ENCODE results near the gene ASIC1. TPM values are rescaled to one million over a fixed set of nuclear protein-coding genes. Genes with fewer than 3 reads are reported as not detected.

ASIC1 gene
- total RNA-seq, 6 experiments from 2014 or later = 0.07 to 0.19 (median 0.15) TPM; not detected in 2

DNA sequence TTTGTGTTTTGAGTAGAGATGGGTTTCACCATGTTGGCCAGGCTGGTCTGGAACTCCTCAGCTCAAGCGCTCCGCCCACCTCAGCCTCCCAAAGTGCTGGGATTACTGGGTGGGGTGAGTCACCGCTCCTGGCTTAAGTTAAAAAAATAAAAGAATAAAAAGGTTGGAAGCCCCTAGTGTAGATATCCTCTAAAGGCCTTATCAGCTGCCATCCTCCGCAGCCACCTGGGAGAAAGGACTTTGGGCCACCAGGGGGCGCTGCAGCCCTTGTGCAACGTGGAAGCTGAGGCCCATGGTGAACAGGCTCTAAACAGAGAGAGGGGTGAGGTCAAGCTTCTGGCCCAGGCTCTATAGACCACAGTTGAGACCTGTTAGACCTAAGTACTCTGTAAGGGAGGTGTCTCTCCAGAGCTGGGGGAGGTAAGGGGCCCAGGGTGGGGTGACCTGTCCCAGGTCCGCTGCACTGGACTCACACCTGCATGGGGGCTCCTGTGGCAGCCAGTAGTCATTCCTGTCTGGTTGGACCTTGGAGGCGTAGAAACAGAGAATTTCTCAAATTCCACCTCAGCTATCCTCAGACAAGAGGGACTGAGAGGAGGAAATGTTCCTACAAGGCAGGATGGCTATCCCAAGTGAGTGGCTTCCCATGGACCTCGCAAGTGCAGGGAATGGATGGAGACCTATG is 18.1 kb upstream of the ASIC1 start:
- 23% methylated on average over 6 of the region's 9 CpGs for WGBS (ENCODE audit: insufficient coverage, low coverage, low lambda C conversion rate, missing lambda C conversion rate)
- no peaks in the 10 kb centered on the region for H3K27me3 ChIP-seq
- H3K4me1 ChIP-seq = no peaks in the 10 kb centered on the region
- peak; percentile 79 to 83 (median 82) for DNase-seq
- no peak overlapping the region for H3K27ac ChIP-seq
- TF ChIP-seq POLR2A (IDR thresholded peaks at IDR 0.05) = no peak
- TF ChIP-seq, protein P1, sequence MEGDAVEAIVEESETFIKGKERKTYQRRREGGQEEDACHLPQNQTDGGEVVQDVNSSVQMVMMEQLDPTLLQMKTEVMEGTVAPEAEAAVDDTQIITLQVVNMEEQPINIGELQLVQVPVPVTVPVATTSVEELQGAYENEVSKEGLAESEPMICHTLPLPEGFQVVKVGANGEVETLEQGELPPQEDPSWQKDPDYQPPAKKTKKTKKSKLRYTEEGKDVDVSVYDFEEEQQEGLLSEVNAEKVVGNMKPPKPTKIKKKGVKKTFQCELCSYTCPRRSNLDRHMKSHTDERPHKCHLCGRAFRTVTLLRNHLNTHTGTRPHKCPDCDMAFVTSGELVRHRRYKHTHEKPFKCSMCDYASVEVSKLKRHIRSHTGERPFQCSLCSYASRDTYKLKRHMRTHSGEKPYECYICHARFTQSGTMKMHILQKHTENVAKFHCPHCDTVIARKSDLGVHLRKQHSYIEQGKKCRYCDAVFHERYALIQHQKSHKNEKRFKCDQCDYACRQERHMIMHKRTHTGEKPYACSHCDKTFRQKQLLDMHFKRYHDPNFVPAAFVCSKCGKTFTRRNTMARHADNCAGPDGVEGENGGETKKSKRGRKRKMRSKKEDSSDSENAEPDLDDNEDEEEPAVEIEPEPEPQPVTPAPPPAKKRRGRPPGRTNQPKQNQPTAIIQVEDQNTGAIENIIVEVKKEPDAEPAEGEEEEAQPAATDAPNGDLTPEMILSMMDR (IDR thresholded peaks at IDR 0.05) = peak; percentile 74 to 93 (median 86)
- no peaks in the 10 kb centered on the region for H3K36me3 ChIP-seq
- peak; percentile 83 to 91 (median 86) for ATAC-seq
- intact Hi-C loops (cut with DNase I) = no loop called here
- no peaks in the 10 kb centered on the region for H3K9me3 ChIP-seq
- H3K4me3 ChIP-seq = no peak overlapping the region

DNA sequence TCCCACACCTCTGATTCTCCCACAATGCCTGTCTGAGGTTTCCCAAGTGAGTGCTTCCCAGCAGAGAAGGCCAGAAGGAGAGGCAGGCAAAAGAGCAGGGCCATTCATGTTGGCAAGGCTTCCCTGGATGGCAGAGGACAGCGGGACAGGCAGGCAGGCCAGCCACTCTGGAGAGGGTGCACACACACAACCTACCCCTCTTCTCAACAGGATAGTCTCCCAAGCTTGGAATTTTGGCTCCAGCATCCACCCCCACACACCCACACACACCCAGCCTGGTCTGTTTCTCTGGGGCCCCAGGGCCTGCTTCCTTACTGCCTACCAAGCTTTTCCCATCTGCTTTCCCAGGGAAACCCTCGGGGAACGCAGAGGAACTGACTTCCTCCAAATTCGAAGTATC is 16.7 kb upstream of the ASIC1 start:
- DNase-seq (no peak), ATAC-seq (no peak)
- no peak overlapping the region for H3K27ac ChIP-seq
- no peaks in the 10 kb centered on the region for H3K36me3 ChIP-seq
- TF ChIP-seq POLR2A (IDR thresholded peaks at IDR 0.05) = no peak
- TF ChIP-seq, protein P1 (IDR thresholded peaks at IDR 0.05) = no peak
- no peaks in the 10 kb centered on the region for H3K9me3 ChIP-seq
- intact Hi-C loops (cut with DNase I) = no loop called here
- no peak overlapping the region for H3K4me3 ChIP-seq
- no peaks in the 10 kb centered on the region for H3K27me3 ChIP-seq
- H3K4me1 ChIP-seq = no peaks in the 10 kb centered on the region
- 77% methylated on average over 3 of the region's 4 CpGs for WGBS (ENCODE audit: insufficient coverage, low coverage, low lambda C conversion rate, missing lambda C conversion rate)

DNA sequence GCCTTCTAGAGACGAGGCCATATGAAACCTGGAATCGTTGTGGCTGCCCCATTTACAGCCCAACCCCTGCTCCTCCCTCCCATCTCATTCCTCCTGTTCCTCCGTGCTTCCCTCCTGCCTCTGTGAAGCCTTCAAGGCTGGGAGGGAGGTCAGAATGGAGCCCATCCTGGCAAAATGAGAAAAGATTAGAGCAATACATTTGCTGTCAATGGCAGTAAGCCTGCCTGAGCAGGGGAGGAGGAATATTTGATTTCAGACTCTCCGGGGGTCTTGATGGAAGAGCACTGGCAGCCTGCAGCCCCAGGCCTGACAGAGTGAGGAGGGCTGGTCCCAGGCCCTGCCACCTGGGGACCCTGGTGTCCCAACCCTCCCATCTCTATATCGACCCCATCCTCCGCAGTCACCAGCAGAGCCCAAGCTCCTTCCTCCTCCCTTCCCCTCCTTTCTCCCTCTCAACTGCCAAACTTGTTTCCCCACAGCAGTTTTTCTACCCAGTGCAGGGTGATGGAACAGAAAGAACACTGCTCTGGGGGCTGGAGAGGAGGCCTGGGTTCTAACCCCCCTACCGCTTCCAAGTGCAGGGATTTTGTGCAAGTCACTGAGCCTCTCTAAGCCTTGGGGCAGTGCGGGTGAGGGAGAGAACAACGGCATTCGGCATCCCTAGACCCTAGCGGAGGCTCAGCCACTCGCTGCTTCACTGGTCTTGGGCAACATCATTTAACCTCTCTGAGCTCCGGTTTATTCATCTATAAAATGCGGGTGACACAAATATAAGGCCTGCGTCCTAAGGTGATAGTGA is 16.1 kb upstream of the ASIC1 start:
- H3K27me3 ChIP-seq = no peaks in the 10 kb centered on the region
- no peaks in the 10 kb centered on the region for H3K9me3 ChIP-seq
- DNase-seq = no peak
- peak in 1 of 4 donors; percentile 7 for ATAC-seq
- no peaks in the 10 kb centered on the region for H3K4me1 ChIP-seq
- no peaks in the 10 kb centered on the region for H3K36me3 ChIP-seq
- no peak overlapping the region for H3K4me3 ChIP-seq
- H3K27ac ChIP-seq = no peak overlapping the region
- intact Hi-C loops (cut with DNase I) = no loop called here
- WGBS (ENCODE audit: insufficient coverage, low coverage, low lambda C conversion rate, missing lambda C conversion rate) = 73% methylated on average over 12 of the region's 15 CpGs
- TF ChIP-seq POLR2A (IDR thresholded peaks at IDR 0.05) = no peak
- TF ChIP-seq, protein P1 (IDR thresholded peaks at IDR 0.05) = no peak

DNA sequence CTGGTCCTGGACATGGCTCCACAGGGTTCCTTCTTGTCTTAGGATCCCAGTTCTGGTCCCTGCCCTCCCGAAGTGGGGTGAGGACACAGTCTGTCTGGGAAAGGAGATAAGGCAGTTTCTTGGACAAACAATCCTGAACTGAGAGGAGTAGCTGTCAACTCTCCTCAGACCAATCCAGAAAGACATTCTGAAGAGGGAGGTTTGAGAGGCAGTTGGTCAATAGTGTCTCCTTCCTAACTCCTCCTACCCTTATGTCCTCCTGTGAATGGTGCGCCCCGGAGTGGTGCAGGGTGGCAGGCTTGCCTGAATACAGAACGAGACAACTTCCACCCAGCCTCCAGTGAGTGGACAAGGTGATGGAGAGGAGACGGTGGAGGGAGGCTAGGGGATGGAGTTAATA is 15.4 kb upstream of the ASIC1 start:
- ATAC-seq (no peak), DNase-seq (no peak)
- Histone ChIP-seq H3K36me3 (no peaks in the 10 kb centered on the region), H3K9me3 (no peaks in the 10 kb centered on the region), H3K27me3 (no peaks in the 10 kb centered on the region), H3K4me1 (no peaks in the 10 kb centered on the region), H3K4me3 (no peak overlapping the region), H3K27ac (no peak overlapping the region)
- WGBS (ENCODE audit: insufficient coverage, low coverage, low lambda C conversion rate, missing lambda C conversion rate) = 69% methylated on average over 4 of the region's 5 CpGs
- intact Hi-C loops (cut with DNase I) = no loop called here
- no peak for TF ChIP-seq POLR2A (IDR thresholded peaks at IDR 0.05)
- TF ChIP-seq, protein P1 (IDR thresholded peaks at IDR 0.05) = no peak
